K562 (cell line): ENCODE measurements around the gene CD164L2. TPM values are rescaled to one million over a fixed set of nuclear protein-coding genes. Genes with fewer than 3 reads are reported as not detected.
A peak's percentile ranks its signal among the peaks of the same experiment; 100 is the strongest.

Experiments
- ATF6 ChIP-seq: sonication (generic); formaldehyde crosslinking; IDR thresholded peaks from 2 replicates; pipeline ENCODE4 v1.4.0; 2020; ENCODE audit warnings: mild to moderate bottlenecking, missing genetic modification reagents
- CEBPB ChIP-seq: fragments of 450-650 bp; IDR thresholded peaks from 2 replicates; pipeline ENCODE4 v1.6.1; 2016; ENCODE audit warnings: missing genetic modification characterization, missing compliant biosample characterization
- CXXC5 ChIP-seq: fragments of 250-450 bp; sonication (Bioruptor Pico); IDR thresholded peaks from 2 replicates; pipeline ENCODE4 v1.8.0; 2022; ENCODE audit warnings: inconsistent platforms, mild to moderate bottlenecking, moderate library complexity
- MGA ChIP-seq: fragments of 450-650 bp; IDR thresholded peaks from 2 replicates; pipeline ENCODE4 v1.6.1; 2016; ENCODE audit warnings: mild to moderate bottlenecking, moderate library complexity
- PHF8 ChIP-seq: fragments of 200-600 bp; sonication (generic); IDR thresholded peaks from 2 replicates; pipeline ENCODE4 v1.6.1; 2012; ENCODE audit warnings: mixed run types, mild to moderate bottlenecking, inconsistent platforms, low read length, moderate library complexity, borderline replicate concordance
- ZBTB5 ChIP-seq: fragments of 450-650 bp; IDR thresholded peaks from 2 replicates; pipeline ENCODE4 v1.6.1; 2017; ENCODE audit warnings: antibody characterized with exemption
- ZNF253 ChIP-seq: fragments of 250-450 bp; sonication (Bioruptor Pico); conservative IDR thresholded peaks from 2 replicates; pipeline ENCODE4 v1.6.1; 2021; ENCODE audit warnings: mild to moderate bottlenecking
- ZNF699 ChIP-seq: fragments of 250-450 bp; sonication (Bioruptor Pico); IDR thresholded peaks from 2 replicates; pipeline ENCODE4 v1.8.0; 2021; ENCODE audit warnings: mild to moderate bottlenecking, moderate library complexity; ENCODE audit not compliant: insufficient replicate concordance
- polyA plus RNA-seq, 8 experiments: library from polyadenylated mRNA; depleted of rRNA in 4 of 8; stranded (reverse) in 5 of 8; unstranded in 3 of 8; fragments of >200 nt; fragmentation: Nextera tagmentation in 2 of 8; fragmentation: Illumina TruSeq in 1 of 8; extraction: Ambion mirVana in 2 of 8; extraction: Trizol in 1 of 8; gene quantifications; 2 replicates each; pipeline versions ENCODE4 v1.2.1 to v1.2.3, GENCODE V29; 2011 to 2014; ENCODE audit warnings: inconsistent platforms in 1 of 8, missing spikeins in 1 of 8
- total RNA-seq, 7 experiments: library from RNA; depleted of rRNA in 6 of 7; stranded (reverse); fragments of >200 nt in 6 of 7; fragmentation: Illumina TruSeq in 2 of 7; extraction: Trizol in 2 of 7; gene quantifications; 2 replicates each; pipeline versions ENCODE4 v1.2.1 to v1.2.3, GENCODE V29; 2011 to 2021; ENCODE audit warnings: low replicate concordance in 1 of 7

CD164L2 gene
- total and polyA plus RNA-seq, 9 of the 15 experiments (the other 6 are each of a cell fraction or from before 2014, with no cell fraction given), result 0.08 to 0.92 (median 0.38) TPM; not detected in 1

GRCh38 chr1:27364696-27365371 lies 18.3 kb downstream of the CD164L2 start (continued):
- no peak for TF ChIP-seq ZBTB5
- TF ChIP-seq CEBPB (tag), result peak; percentile 87
- no peak for TF ChIP-seq ATF6 (CRISPR knock-in tag)
- TF ChIP-seq ZNF253 (CRISPR knock-in tag), result no peak
- no peak for TF ChIP-seq PHF8
- TF ChIP-seq ZNF699 (CRISPR knock-in tag), result no peak
- TF ChIP-seq MGA, result no peak
- no peak for TF ChIP-seq CXXC5 (CRISPR knock-in tag)
